Stimulated activated effector memory CD8-positive, alpha-beta T cell treated with anti-CD3 and anti-CD28 coated beads, Interleukin-12 subunit alpha, Interleukin-12 subunit beta, amount 100 ng/mL, for 72 hours (primary cell): ENCODE data around the gene DDX42.

Source experiments
- ATAC-seq: fragments of 150-1000 bp; cut with Tn5 transposase; 2 replicates; pipeline ENCODE4 v1.10.0; 2021
- DNase-seq, 2 donors: peaks; one replicate each; pipeline ENCODE4 v3.0.0; 2021 to 2022; ENCODE audit warnings: low spot score in 2 of 2
- H3K27ac Mint-ChIP-seq: one replicate; pipeline ENCODE4 v1.8.0; 2022; ENCODE audit warnings: mild to moderate bottlenecking, mixed read lengths
- H3K36me3 Mint-ChIP-seq: one replicate; pipeline ENCODE4 v1.8.0; 2022; ENCODE audit warnings: mild to moderate bottlenecking, mixed read lengths
- H3K4me1 Mint-ChIP-seq: one replicate; pipeline ENCODE4 v1.8.0; 2022; ENCODE audit warnings: mixed read lengths
- H3K4me3 Mint-ChIP-seq: one replicate; pipeline ENCODE4 v1.8.0; 2022; ENCODE audit warnings: mild to moderate bottlenecking, mixed read lengths
- H3K9me3 Mint-ChIP-seq: one replicate; pipeline ENCODE4 v1.8.0; 2022; ENCODE audit warnings: mixed read lengths

Gene DDX42

DNA sequence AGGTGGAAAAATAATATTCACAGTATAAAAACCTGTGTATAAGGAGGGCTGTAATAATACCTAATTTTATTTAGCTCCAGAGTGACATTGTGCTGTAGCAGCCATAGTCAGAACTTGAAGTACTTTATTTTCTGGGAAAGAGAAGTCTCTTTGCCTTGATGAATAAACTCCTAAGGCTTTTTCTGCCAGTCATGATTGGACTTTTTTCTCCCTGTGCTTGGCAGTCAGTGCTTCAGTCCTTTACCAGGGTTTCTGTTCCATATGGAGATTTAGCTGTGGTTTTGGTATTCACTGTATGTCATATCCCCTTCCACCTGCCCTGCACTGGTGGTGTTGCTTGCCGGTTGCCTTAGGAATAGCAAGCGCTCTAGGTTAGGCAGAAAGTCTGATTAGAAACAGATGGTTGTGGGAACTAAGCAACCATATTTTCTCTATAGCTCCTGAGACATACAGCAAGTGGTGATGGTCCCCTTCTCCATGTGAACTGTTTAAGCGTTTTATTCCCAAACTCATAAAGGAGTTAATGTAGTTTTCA, 24.7 kb downstream of the DDX42 start:
- peaks cover 100% of the 10 kb centered on the region for H3K36me3 Mint-ChIP-seq
- no peak overlapping the region for H3K4me3 Mint-ChIP-seq
- DNase-seq, result no peak

DNA sequence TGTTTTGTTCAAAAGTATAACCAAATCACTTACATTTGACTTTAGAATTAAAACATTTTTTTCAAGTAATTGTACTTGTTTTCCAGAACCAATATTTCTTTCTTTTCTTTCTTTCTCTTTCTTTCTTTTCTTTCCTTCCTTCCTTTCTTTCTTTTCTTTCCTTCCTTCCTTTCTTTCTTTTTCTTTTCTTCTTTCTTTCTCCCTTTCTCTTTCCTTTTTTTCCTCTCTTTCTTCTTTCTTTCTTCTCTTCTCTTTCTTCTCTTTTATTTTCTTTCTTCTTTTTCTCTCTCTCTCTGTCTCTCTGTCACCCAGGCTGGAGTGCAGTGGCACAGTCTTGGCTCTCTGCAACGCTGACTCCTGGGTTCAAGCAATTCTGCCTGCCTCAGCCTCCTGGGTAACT, 26.8 kb downstream of the DDX42 start:
- H3K36me3 Mint-ChIP-seq, result peaks cover 100% of the 10 kb centered on the region
- no peak overlapping the region for H3K27ac Mint-ChIP-seq
- no peaks in the 10 kb centered on the region for H3K4me1 Mint-ChIP-seq

More for the DNA sequence above, 24.7 kb downstream of the DDX42 start:
- Mint-ChIP-seq H3K4me1 (no peaks in the 10 kb centered on the region), H3K9me3 (no peaks in the 10 kb centered on the region), H3K27ac (no peak overlapping the region)
- ATAC-seq, result no peak

DNA sequence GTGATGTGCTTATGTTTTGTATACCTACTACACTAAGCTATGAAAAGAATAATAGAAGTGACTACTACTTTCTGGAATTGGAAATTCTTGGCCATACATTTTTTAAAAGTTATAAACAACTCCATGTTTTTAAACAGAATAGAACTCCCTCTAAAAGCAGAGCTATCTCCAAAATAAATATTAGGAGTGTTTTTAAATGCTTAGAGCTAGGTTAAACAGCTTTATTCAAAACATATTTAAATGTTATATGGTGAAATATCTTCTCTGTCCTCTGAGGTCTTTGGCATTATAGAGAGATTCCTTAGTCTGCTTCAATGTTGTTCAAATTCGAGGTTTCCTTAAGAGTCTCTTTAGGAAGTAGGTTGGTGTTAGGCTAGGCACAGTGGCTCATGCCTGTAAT, 30.4 kb downstream of the DDX42 start:
- Mint-ChIP-seq H3K4me3 (no peak overlapping the region), H3K4me1 (peaks cover 5% of the 10 kb centered on the region), H3K27ac (peak overlapping the region; percentile 30), H3K9me3 (no peaks in the 10 kb centered on the region), H3K36me3 (peaks cover 100% of the 10 kb centered on the region)
- ATAC-seq (no peak), DNase-seq (no peak)

More for the DNA sequence above, 26.8 kb downstream of the DDX42 start:
- ATAC-seq, result no peak
- no peak for DNase-seq
- Mint-ChIP-seq H3K9me3 (no peaks in the 10 kb centered on the region), H3K4me3 (no peak overlapping the region)

DNA sequence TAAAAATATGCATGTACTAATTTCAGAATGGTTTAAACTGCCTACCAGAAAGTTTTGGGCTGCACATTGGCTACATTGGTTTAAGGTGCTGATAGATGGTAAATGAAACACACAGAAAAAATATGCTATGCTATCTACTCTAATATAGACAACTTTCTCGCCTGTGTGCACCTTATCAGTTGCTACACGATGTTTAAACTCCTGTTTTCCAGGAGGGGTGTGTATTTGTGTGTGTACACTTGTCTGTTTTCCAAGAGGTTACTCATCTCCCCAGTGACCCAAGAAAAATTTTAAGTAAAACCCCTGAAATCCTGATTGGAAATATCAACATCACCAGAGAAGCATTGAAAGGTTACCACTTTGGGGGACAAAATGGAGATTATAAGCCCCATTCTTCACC, 31.6 kb downstream of the DDX42 start:
- Mint-ChIP-seq H3K4me1 (peaks cover 5% of the 10 kb centered on the region), H3K4me3 (no peak overlapping the region), H3K36me3 (peaks cover 100% of the 10 kb centered on the region), H3K27ac (peak overlapping the region; percentile 12), H3K9me3 (no peaks in the 10 kb centered on the region)
- ATAC-seq (no peak), DNase-seq (no peak)

DNA sequence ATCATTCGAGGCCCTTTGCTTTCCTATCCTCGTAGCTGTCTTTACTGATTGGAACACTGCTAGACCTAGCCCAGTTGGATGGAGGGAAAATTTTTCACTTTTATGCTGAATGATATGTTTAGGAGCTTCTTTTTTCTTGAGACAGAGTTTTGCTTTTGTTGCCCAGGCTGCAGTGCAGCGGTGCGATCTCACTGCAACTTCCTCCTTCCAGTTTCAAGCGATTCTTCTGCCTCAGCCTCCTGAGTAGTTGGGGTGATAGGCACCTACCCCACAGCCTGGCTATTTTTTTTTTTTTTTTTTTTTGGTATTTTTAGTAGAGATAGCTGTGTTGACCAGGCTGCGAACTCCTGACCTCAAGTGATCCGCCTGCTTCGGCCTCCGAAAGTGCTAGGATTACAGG, 36.0 kb downstream of the DDX42 start:
- no peaks in the 10 kb centered on the region for H3K9me3 Mint-ChIP-seq
- no peak overlapping the region for H3K4me3 Mint-ChIP-seq
- no peak overlapping the region for H3K27ac Mint-ChIP-seq
- H3K4me1 Mint-ChIP-seq, result peaks cover 5% of the 10 kb centered on the region
- peaks cover 100% of the 10 kb centered on the region for H3K36me3 Mint-ChIP-seq
- ATAC-seq (no peak), DNase-seq (no peak)

DNA sequence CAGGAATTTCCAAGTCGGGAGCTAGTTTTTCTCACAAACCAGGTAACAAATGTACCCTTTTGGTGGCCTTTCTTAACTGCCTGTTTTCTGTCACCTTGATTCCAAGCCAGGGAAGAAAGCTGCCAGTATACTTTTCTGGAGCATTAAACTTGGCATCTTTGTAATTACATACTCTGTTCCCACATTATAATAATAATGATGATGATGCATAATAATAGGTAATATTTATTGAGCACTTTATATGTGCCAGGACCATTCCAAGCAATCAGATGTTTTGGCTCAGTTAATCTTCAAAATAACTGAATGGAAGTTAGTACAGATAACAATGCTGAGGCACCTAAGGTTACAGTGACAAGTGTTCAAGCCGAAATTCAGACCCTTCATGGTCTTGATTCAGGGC, 42.2 kb downstream of the DDX42 start:
- ATAC-seq, result no peak
- Mint-ChIP-seq H3K27ac (no peak overlapping the region), H3K4me1 (peaks cover 7% of the 10 kb centered on the region), H3K4me3 (no peak overlapping the region), H3K36me3 (peaks cover 100% of the 10 kb centered on the region), H3K9me3 (no peaks in the 10 kb centered on the region)
- DNase-seq, result no peak

DNA sequence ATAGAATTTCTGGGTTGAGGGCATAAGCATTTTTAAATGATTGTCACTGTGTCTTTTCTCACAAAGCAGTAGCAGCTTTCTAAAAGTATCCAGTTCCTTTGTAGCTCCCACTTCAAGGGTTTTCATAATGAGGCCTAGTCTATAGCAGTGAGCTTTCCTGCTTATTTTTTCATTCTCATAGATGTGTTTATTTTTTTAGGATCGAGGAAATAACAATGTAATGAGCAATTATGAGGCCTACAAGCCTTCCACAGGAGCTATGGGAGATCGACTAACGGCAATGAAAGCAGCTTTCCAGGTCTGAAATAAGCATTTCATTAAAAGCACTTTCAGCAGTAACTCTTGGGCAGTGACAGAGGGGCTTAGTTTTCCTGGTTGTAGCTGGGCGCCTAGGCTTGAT, 42.7 kb downstream of the DDX42 start:
- DNase-seq (no peak), ATAC-seq (no peak)
- Mint-ChIP-seq H3K9me3 (no peaks in the 10 kb centered on the region), H3K4me1 (peaks cover 12% of the 10 kb centered on the region), H3K27ac (no peak overlapping the region), H3K4me3 (no peak overlapping the region), H3K36me3 (peaks cover 100% of the 10 kb centered on the region)

DNA sequence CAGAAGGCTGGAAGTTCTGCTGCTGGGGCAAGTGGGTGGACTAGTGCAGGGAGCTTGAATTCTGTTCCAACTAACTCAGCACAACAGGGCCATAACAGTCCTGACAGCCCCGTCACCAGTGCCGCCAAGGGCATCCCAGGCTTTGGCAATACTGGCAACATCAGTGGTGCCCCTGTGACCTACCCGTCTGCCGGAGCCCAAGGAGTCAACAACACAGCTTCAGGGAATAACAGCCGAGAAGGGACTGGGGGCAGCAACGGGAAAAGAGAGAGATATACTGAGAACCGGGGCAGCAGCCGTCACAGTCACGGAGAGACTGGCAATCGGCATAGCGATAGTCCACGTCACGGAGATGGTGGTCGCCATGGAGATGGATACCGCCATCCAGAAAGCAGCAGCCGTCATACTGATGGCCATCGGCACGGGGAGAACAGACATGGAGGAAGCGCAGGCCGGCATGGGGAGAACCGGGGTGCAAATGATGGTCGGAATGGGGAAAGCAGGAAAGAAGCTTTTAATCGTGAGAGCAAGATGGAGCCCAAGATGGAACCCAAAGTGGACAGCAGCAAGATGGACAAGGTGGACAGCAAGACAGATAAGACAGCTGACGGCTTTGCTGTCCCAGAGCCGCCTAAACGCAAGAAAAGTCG, 43.9 kb downstream of the DDX42 start:
- peak overlapping the region; percentile 77 for H3K27ac Mint-ChIP-seq
- no peak for DNase-seq
- peaks cover 100% of the 10 kb centered on the region for H3K36me3 Mint-ChIP-seq
- H3K4me1 Mint-ChIP-seq, result peaks cover 20% of the 10 kb centered on the region
- no peak overlapping the region for H3K4me3 Mint-ChIP-seq
- H3K9me3 Mint-ChIP-seq, result no peaks in the 10 kb centered on the region
- no peak for ATAC-seq

DNA sequence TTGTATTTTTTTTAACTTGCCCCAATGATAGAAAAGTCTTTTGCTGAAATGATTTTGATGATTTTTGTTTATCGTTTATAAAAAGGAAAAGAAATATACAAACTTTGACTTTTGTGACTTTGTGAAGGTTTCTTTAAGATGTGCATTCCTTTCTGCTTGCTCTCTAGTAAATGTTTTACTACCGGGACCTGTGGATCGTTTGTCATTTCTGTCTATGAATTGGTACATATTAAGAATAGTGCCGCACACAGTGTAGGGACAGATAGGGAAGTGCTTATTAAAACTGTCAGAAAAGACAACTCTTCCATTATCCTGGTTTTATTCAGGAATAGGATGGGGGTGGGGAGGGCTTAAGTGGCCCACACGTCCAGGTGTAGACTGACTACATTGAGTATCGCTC, 45.2 kb downstream of the DDX42 start:
- no peak for DNase-seq
- no peaks in the 10 kb centered on the region for H3K9me3 Mint-ChIP-seq
- H3K27ac Mint-ChIP-seq, result peak overlapping the region; percentile 77
- H3K4me3 Mint-ChIP-seq, result no peak overlapping the region
- H3K4me1 Mint-ChIP-seq, result peaks cover 33% of the 10 kb centered on the region
- H3K36me3 Mint-ChIP-seq, result peaks cover 100% of the 10 kb centered on the region
- no peak for ATAC-seq

DNA sequence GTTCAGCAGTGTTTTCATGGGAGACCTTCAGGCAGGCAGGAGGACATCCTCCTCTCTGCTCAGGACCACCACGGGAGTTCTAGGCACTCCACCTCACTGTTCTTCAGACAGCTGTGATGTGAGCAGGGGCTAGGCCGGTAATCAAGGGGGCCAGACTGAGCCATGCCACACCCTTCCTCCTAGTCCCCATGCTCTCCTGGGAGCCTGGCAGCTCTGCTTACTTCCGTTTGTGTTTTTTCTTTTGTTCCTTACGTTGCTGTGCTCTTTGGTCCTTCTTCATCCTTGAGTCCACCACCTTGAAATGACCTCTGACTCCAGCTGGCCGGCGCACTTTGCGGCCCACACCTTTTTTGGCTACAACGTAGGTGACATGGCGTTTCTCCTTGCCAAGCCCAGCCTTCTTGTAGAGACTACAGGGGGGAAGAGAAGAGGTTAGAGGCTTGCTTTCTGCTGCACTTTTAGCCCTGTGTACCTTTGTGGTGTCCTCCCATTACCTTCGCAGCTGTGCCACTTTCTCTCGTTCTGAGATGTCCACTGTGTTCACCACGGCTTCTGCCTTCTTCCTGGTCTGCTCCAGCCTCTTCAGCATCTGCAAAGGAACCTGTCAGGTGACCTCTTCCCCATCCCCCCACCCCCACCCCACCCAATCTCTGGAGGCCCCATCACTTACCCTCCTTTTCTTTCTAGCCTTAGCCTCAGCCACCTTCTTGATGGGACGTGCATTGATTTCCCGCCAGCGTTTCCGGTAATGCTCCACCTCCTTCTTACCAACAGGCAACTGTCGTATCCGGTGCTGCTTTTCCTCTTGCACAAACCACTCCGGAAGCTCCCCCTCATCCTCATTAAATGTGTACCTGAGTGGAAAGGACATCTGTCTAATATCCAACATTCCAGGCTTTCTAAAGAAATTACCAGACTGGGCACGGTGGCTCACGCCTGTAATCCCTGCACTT, 45.9 kb downstream of the DDX42 start:
- H3K9me3 Mint-ChIP-seq, result no peaks in the 10 kb centered on the region
- peaks cover 40% of the 10 kb centered on the region for H3K4me1 Mint-ChIP-seq
- H3K27ac Mint-ChIP-seq, result peak overlapping the region; percentile 77
- no peak for ATAC-seq
- no peak overlapping the region for H3K4me3 Mint-ChIP-seq
- DNase-seq, result no peak
- peaks cover 100% of the 10 kb centered on the region for H3K36me3 Mint-ChIP-seq

DNA sequence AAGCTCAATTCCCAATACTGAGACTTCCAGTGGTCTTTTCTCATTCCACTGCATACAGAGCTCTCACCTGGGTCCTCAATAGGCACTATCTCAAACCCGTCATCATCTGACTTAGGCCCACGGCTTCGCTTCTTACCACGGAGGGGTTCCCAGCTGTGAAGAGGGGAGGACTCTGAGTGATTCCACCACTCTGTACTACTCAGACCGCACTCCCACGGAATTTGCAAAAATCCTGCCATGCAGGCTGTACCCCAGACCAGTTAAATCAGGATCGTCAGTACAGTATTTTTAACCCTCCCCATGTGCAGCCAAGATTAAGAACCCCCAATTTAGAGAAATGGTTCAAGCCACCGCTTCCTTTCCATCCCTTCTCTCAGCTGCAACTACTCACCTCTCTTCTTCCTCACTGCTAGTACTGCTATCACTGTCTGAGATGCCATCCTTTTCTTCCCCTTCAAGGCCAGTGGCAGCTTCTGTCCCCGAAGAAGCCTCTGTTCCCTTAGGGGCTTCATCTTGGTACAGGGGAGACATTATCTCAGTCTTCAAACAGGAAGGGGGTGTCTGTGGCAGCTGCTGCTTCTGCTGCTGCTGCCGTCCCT, 47.1 kb downstream of the DDX42 start:
- Mint-ChIP-seq H3K27ac (peak overlapping the region; percentile 77), H3K4me3 (no peak overlapping the region), H3K36me3 (peaks cover 100% of the 10 kb centered on the region), H3K4me1 (peaks cover 51% of the 10 kb centered on the region), H3K9me3 (no peaks in the 10 kb centered on the region)
- ATAC-seq (no peak), DNase-seq (no peak)

DNA sequence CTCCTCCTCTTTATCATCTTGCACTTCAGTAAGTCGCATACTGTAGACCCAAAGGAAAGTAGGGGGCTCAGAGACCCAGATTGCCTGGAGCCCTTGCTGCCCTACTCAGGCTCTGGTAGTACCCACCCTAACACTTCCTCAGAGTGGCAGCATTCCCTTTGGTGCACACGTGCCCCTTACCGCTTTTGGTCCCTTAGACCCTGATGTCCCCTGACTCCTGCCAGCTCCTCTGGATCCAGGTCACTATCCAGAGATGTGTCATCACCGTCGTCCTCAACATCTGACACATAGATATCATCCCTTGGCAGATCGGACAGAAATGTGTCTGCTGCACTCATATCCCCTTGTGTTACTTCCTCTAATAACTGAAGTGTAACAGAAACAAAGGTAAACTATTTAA, 47.8 kb downstream of the DDX42 start:
- no peak overlapping the region for H3K4me3 Mint-ChIP-seq
- H3K4me1 Mint-ChIP-seq, result peaks cover 59% of the 10 kb centered on the region
- peak overlapping the region; percentile 77 for H3K27ac Mint-ChIP-seq
- ATAC-seq, result no peak
- peaks cover 100% of the 10 kb centered on the region for H3K36me3 Mint-ChIP-seq
- no peaks in the 10 kb centered on the region for H3K9me3 Mint-ChIP-seq
- DNase-seq, result no peak

DNA sequence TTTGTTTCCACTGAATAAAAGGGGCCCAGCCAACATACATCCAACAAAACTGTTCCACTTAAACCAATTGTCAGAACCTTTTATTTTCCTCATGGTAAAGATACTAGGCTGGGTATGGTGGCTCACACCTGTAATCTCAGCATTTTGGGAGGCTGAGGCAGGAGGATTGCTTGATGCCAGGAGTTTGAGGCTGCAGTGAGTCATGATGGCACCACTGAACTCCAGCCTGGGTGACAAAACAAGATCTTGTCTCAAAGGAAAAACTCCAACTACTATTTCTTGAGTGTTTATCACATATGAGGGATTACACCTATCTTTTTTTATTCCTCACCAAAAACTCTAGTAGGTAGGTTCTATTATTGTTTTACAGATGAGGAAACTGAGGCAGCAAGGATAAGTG, 48.6 kb downstream of the DDX42 start:
- DNase-seq (no peak), ATAC-seq (no peak)
- Mint-ChIP-seq H3K4me1 (peaks cover 66% of the 10 kb centered on the region), H3K9me3 (no peaks in the 10 kb centered on the region), H3K4me3 (no peak overlapping the region), H3K27ac (peak overlapping the region; percentile 77), H3K36me3 (peaks cover 100% of the 10 kb centered on the region)

DNA sequence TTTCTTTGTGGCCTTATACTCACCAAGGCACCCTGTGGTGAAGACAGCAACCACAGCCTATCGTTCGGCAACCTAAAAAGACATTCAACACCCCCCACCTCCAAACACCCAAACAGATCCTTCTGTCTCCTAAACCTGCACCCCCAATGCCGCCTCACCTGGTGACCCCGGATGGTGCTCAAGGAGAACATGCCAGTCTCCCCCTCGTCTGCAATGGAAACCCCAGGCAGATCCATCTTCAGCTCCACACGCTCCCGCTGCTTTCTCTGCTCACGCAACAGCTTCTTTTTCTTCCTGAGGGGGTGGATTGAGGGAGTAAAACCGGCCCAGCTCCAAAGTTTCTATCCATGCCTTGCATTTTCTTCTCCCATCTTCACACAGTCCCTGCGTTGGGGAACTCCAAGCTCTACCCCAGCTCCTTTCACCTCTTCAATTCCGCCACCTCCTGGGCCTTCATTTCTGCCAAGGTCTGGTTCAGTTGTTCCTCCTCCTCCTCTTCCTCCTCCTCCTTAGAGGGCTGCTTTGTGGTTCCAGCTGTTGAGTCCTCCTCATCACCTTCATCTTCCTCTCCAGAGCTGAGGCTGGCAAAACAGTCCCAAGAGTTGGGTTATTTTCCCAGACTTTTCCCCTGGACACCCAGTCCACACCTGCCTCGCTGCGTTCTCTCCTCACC, 49.8 kb downstream of the DDX42 start:
- Mint-ChIP-seq H3K4me3 (no peak overlapping the region), H3K36me3 (peaks cover 99% of the 10 kb centered on the region), H3K27ac (peak overlapping the region; percentile 81), H3K9me3 (no peaks in the 10 kb centered on the region), H3K4me1 (peaks cover 75% of the 10 kb centered on the region)
- DNase-seq (peak in 1 of 2 donors; percentile 50), ATAC-seq (no peak)

DNA sequence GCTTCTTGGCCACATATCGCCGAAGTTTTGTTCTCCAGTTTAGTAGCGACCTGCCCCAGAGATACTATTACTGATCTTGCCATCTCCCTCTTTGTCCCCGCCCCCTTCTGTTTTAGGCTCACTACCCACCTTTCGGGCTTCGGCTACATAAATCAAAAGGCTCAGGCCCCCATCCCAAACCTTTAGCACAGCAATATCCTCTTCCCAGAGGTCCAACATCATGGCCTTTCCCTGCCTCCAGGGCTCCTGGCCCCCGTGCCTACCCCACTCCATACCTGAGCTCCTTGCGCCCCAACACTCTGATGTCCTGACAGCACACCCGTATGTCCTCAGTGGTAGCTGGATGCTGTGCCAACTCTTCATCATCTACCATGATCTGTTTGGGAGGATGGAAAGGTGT, 50.4 kb downstream of the DDX42 start:
- H3K36me3 Mint-ChIP-seq, result peaks cover 99% of the 10 kb centered on the region
- H3K4me1 Mint-ChIP-seq, result peaks cover 80% of the 10 kb centered on the region
- ATAC-seq, result no peak
- H3K4me3 Mint-ChIP-seq, result no peak overlapping the region
- no peaks in the 10 kb centered on the region for H3K9me3 Mint-ChIP-seq
- H3K27ac Mint-ChIP-seq, result peak overlapping the region; percentile 81
- DNase-seq, result no peak
